ENCODE results near the gene RFX6. TPM values are rescaled to one million over a fixed set of nuclear protein-coding genes. Genes with fewer than 3 reads are reported as not detected.

Gene RFX6
- total and polyA plus RNA-seq, 4 donors, result not detected

DNA sequence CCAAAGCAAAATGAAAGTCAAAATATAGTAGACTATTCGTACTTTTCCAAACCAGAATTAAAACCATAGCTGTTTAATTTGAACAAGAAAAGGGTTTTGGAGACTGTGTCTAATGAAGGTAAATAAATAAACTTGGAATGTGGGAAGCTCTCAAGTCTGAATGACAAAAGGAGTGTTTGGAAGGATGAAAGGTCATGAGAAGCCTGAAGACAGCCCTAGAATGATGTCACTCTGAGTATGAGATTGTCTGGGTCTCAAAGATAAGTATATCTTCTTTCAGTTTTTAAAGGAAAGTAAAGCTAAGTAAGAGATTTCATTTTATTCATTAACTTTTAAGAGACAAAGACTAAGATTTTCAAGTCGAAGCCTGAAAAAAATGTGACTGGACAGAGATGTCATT is 72.9 kb downstream of the RFX6 start (continued):
- TF ChIP-seq FOXA1 (IDR thresholded peaks at IDR 0.05) (no peak), FOXA2 (IDR thresholded peaks at IDR 0.05) (no peak)

DNA sequence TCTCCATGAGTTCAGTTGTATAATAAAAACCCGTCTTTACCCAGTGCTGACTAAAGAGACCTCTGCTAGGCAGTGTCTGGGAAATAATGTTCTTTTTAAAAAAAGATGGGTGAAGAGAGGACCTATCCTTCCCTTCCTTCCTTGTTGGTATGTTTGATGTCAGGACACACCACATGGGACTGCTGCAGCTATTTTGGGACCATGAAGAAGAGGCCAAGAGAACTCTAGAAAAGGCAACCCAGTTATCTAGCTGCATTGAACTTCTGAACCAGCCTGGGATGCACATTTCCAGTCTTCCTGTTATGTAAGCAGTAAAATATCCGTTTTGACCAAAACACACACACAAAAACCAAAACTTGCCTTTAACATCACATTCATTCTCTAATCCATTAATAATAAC is 77.3 kb downstream of the RFX6 start:
- TF ChIP-seq FOXA2 (IDR thresholded peaks at IDR 0.05) (no peak), RAD21 (IDR thresholded peaks at IDR 0.05) (no peak), EGR1 (IDR thresholded peaks at IDR 0.05; ENCODE audit: low read depth in 2 of 2) (no peak), GABPA (IDR thresholded peaks at IDR 0.05 in 1 of 2, conservative IDR thresholded peaks at IDR 0.05 in 1 of 2) (no peak), YY1 (IDR thresholded peaks at IDR 0.05) (no peak), TAF1 (conservative IDR thresholded peaks at IDR 0.05) (no peak), JUND (IDR thresholded peaks at IDR 0.05) (no peak), SP1 (IDR thresholded peaks at IDR 0.05) (no peak), HNF4A (conservative IDR thresholded peaks at IDR 0.05) (no peak), RXRA (IDR thresholded peaks at IDR 0.05) (no peak), FOXA1 (IDR thresholded peaks at IDR 0.05) (no peak), NR2F2 (IDR thresholded peaks at IDR 0.05) (no peak), HNF4G (IDR thresholded peaks at IDR 0.05) (no peak)
- TF ChIP-seq, protein P1, sequence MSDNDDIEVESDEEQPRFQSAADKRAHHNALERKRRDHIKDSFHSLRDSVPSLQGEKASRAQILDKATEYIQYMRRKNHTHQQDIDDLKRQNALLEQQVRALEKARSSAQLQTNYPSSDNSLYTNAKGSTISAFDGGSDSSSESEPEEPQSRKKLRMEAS (IDR thresholded peaks at IDR 0.05), result no peak
- TF ChIP-seq, protein P2, sequence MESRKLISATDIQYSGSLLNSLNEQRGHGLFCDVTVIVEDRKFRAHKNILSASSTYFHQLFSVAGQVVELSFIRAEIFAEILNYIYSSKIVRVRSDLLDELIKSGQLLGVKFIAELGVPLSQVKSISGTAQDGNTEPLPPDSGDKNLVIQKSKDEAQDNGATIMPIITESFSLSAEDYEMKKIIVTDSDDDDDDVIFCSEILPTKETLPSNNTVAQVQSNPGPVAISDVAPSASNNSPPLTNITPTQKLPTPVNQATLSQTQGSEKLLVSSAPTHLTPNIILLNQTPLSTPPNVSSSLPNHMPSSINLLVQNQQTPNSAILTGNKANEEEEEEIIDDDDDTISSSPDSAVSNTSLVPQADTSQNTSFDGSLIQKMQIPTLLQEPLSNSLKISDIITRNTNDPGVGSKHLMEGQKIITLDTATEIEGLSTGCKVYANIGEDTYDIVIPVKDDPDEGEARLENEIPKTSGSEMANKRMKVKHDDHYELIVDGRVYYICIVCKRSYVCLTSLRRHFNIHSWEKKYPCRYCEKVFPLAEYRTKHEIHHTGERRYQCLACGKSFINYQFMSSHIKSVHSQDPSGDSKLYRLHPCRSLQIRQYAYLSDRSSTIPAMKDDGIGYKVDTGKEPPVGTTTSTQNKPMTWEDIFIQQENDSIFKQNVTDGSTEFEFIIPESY (IDR thresholded peaks at IDR 0.05), result no peak
- TF ChIP-seq, protein P3, sequence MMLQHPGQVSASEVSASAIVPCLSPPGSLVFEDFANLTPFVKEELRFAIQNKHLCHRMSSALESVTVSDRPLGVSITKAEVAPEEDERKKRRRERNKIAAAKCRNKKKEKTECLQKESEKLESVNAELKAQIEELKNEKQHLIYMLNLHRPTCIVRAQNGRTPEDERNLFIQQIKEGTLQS (IDR thresholded peaks at IDR 0.05), result no peak
- TF ChIP-seq, protein P4, sequence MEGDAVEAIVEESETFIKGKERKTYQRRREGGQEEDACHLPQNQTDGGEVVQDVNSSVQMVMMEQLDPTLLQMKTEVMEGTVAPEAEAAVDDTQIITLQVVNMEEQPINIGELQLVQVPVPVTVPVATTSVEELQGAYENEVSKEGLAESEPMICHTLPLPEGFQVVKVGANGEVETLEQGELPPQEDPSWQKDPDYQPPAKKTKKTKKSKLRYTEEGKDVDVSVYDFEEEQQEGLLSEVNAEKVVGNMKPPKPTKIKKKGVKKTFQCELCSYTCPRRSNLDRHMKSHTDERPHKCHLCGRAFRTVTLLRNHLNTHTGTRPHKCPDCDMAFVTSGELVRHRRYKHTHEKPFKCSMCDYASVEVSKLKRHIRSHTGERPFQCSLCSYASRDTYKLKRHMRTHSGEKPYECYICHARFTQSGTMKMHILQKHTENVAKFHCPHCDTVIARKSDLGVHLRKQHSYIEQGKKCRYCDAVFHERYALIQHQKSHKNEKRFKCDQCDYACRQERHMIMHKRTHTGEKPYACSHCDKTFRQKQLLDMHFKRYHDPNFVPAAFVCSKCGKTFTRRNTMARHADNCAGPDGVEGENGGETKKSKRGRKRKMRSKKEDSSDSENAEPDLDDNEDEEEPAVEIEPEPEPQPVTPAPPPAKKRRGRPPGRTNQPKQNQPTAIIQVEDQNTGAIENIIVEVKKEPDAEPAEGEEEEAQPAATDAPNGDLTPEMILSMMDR (IDR thresholded peaks at IDR 0.05; ENCODE audit: low read depth, low read length, missing input control), result no peak
- TF ChIP-seq, protein P5, sequence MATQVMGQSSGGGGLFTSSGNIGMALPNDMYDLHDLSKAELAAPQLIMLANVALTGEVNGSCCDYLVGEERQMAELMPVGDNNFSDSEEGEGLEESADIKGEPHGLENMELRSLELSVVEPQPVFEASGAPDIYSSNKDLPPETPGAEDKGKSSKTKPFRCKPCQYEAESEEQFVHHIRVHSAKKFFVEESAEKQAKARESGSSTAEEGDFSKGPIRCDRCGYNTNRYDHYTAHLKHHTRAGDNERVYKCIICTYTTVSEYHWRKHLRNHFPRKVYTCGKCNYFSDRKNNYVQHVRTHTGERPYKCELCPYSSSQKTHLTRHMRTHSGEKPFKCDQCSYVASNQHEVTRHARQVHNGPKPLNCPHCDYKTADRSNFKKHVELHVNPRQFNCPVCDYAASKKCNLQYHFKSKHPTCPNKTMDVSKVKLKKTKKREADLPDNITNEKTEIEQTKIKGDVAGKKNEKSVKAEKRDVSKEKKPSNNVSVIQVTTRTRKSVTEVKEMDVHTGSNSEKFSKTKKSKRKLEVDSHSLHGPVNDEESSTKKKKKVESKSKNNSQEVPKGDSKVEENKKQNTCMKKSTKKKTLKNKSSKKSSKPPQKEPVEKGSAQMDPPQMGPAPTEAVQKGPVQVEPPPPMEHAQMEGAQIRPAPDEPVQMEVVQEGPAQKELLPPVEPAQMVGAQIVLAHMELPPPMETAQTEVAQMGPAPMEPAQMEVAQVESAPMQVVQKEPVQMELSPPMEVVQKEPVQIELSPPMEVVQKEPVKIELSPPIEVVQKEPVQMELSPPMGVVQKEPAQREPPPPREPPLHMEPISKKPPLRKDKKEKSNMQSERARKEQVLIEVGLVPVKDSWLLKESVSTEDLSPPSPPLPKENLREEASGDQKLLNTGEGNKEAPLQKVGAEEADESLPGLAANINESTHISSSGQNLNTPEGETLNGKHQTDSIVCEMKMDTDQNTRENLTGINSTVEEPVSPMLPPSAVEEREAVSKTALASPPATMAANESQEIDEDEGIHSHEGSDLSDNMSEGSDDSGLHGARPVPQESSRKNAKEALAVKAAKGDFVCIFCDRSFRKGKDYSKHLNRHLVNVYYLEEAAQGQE (IDR thresholded peaks at IDR 0.05), result no peak
- Histone ChIP-seq H3K9me3 (ENCODE audit: control insufficient read depth in 4 of 4, low read length in 3 of 4) (no peaks in the 10 kb centered on the region), H3K27me3 (ENCODE audit: control insufficient read depth in 4 of 4, insufficient read depth in 4 of 4, low read length in 3 of 4) (no peaks in the 10 kb centered on the region), H3K9ac (ENCODE audit: low read depth in 1 of 2, low read length in 2 of 2) (peak overlapping the region in 1 of 2 donors; percentile 57), H3K36me3 (ENCODE audit: control insufficient read depth in 4 of 4, insufficient read depth in 3 of 4, low read depth in 1 of 4, low read length in 3 of 4) (no peaks in the 10 kb centered on the region), H3K4me3 (ENCODE audit: low read depth in 1 of 3, low read length in 3 of 3) (peak overlapping the region in 1 of 3 donors; percentile 27), H3K27ac (ENCODE audit: low read depth in 1 of 2, low read length in 2 of 2) (peak overlapping the region; percentile 4 to 67), H3K4me1 (ENCODE audit: control insufficient read depth in 4 of 4, insufficient read depth in 4 of 4, low read length in 3 of 4) (peaks cover 1 to 22% (median 16%) of the 10 kb centered on the region in 4 donors)
- no peak for DNase-seq (ENCODE audit: low spot score)
- 6% methylated on average over 2 of the region's 2 CpGs for WGBS
